A204.1 (cell line): ENCODE data around the gene DNAAF5.
"Not testable (repeated sequence)": the region's sequence is repeated elsewhere in the genome, so short reads cannot be mapped to it uniquely, and the experiment has no call there.

ENCODE experiments used
- FAIRE-seq: peaks from 2 replicates; lab custom pipeline; 2012; peaks lifted over from hg19 to GRCh38; lab: Jason Lieb, UNC

Gene DNAAF5

DNA sequence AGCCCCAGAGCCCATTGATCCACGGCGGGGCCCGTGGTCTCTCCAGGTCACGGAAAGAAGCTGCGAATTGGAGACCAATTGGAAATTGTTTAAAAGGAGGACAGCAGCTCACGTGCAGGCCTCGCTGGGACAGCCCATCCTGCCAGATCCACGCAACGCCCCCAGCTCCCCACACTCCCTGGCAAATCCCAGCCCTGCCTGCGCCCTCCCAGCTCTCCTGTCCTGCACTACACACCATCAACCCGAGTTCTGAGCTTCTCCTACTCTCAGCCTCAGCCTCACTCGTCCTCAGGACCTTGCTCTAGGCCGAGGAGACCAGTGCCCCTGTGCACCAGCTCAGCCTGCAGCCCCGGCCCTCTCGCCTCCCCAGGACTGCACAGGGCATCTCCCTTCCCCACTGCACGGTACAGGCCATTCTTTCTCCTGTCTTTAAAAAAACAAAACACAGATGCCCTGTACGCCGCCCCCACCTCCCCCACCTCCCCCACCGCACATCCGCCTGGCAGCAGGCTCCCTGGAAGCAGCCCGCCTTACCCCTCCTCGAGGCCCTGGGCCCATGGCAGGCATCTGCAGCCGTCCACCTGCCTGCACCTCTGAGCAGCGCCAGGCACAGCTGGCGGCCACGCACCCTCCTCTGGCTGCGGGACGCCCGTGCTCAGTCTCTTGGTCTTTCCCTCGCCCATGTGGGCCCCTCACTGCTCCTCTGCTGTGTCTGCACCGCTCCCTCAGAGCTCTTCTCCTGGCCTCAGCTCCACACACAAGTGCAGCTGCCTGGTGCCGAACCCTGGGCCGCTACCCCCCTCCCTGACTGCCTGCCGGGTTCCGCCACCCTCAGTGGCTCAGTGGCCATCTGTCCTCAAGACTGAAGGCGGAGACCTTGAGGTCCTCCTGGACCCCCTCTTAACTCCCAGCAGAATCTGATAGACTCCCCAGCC, 57.3 kb downstream of the DNAAF5 start:
- no peak for FAIRE-seq

DNA sequence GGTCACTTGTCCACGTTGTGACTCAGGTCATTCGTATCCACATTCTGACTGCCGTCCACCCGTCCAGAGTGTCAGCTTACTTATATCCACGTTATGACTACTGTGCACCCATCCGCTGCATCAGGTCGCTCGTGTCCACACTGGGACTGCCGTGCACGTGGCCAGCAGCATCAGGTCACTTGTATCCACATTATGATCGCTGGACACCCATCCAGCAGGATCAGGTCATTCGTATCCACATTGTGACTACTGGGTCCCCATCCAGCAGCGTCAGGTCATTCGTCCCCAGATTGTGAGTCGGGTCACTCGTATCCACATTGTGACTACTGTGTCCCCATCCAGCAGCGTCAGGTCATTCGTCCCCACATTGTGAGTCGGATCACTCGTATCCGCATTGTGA, 58.5 kb downstream of the DNAAF5 start:
- no peak for FAIRE-seq

DNA sequence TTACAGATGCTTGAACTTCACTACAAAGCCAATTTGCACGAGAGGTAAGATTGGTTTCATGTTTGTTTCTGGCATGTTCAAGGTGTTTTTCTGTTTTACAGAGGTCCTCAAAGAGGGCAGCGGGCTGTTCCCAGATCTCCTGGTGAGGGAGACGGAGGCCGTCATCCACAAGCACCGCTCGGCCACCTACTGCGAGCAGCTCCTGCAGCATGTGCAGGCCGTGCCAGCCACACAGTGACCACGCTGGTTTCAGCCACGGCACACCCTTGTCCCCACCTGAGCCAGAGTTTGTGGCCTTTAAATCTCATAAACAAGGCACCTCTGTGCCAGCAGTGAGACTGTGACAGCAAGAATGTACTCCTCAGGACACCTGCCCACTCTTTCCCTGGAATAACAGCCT, 58.9 kb downstream of the DNAAF5 start:
- no peak for FAIRE-seq

DNA sequence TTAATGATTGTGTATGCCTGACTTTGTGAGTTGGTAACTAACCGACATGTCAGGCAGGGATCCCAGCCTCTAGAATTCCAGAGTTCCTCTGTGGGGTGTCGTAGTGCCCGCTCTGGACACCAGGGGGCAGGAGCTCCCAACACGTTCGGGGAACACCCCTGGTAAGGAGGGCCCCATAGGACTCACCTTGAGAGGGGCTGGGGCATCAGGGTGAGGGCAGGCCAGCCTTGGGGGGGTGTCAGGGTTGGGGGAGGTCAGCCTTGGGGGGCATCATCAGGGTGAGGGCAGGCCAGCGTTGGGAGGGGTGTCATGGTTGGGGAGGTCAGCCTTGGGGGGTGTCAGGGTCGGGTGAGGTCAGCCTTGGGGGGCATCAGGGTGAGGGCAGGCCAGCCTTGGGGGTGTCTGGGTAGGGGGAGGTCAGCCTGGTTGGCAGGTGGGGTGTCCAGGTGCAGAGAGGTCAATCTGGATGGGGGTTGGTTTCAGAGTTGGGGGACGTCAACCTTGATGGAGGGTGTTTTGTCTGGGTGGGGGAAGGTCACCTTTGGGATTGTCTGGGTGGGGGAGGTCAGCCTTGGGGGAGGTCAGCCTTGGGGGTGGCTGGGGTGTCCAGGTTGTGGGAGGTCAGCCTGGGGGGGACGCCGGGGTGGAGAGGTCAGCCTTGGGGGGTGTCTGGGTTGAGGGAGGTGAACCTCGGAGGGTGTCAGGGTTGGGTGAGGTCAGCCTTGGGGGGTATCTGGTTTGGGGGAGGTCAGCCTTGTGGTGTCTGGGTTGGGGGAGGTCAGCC, 60.2 kb downstream of the DNAAF5 start:
- no peak for FAIRE-seq

DNA sequence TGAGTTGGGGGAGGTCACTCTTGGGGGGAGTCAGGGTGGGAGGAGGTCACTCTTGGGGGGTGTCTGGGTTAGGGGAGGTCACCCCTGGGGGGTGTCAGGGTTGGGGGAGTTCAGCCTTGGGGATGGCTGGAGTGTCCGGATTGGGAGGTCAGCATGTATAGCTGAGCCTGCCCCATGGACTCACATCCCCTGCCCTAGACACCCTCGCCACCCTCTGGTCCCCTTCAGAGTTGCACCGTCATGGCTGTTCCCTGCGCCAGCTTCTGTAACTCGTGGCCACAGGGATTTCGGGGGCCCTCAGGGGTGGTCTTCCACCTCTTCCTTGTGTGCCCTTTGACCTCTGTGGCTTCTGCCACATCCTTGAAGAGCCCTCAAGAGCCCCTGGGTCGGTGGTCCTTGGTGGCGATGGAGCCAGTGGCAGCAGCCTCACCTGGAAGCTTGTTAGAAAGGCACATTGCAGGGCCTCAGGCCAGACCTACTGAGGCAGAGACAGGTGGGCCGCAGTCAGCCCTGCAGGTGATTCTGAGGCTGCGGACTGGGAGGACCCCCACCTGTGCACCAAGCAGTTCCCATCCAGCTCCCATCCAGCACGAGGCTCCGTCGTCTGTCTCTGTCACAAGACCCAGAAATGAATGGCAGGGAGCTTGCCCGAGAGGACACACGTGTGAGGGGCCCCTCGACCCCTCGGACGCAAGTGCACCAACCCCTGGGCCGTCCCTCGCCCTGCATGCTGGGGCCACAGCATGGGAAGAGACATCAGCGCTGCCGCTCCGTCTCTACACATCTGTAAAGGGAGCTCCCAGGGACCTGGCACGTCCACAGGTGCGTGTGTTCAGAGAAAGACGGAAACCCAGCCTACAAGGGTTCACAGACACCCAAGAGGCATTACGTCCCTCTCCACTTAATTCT, 61.1 kb downstream of the DNAAF5 start:
- FAIRE-seq: no peak

DNA sequence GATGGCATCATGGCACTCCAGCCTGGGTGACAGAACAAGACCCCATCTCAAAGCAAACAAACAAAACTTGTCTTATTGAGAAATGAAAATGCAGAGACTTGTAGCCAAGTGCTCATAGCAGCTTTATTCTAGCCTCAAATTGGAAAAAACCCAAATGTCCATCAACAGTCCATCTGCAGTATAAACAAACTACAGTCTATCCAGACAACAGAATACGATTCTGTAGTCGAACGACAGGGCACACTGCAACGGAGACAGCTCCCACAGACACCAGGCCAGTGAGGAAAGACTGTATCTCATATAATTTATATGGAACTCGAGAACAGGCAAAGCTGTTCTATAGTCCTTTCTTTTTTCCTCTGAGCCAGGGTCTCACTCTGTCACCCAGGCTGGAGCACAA, 65.0 kb downstream of the DNAAF5 start:
- no peak for FAIRE-seq

DNA sequence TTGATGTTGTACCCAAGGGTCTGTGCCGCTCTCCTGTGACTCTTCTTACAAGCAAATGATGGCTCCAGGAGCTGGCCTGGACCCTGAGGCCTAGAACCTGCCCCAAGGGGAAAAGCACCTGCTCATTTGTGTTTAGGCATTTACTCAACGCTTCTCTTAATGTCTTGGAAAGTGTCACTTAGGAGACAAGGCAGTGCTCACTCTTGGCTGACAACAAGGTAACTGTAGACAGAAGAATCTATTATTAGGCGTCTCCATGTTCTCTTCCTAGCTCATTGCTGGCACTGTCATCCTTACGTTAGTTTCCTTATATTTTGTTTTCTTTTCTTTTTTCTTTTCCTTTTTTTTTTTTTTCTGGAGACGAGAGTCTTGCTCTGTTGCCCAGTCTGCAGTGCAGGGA, 67.7 kb downstream of the DNAAF5 start:
- no peak for FAIRE-seq

DNA sequence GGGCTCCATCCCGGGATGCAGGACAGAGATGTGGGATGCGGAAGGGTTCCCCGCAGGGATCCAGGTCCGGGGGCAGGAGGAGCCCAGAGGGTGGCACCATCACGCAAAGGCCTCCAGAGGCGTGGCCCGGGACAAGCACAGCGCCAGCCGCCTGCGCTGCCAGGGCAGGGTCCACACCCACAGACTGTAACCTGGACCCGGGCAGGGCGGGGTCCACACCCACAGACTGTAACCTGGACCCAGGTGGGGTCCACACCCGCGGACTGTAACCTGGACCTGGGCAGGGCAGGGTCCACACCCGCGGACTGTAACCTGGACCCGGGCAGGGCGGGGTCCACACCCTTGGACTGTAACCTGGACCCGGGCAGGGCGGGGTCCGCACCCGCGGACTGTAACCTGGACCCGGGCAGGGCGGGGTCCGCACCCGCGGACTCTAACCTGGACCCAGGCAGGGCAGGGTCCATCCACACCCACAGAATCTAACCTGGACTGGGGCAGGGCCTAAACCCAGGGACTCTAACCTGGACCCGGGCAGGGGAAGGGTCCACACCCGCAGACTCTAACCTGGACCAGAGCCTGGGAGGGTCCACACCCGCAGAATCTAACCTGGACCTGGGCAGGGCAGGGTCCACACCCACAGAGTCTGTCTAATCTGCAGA, 68.3 kb downstream of the DNAAF5 start:
- FAIRE-seq: no peak

DNA sequence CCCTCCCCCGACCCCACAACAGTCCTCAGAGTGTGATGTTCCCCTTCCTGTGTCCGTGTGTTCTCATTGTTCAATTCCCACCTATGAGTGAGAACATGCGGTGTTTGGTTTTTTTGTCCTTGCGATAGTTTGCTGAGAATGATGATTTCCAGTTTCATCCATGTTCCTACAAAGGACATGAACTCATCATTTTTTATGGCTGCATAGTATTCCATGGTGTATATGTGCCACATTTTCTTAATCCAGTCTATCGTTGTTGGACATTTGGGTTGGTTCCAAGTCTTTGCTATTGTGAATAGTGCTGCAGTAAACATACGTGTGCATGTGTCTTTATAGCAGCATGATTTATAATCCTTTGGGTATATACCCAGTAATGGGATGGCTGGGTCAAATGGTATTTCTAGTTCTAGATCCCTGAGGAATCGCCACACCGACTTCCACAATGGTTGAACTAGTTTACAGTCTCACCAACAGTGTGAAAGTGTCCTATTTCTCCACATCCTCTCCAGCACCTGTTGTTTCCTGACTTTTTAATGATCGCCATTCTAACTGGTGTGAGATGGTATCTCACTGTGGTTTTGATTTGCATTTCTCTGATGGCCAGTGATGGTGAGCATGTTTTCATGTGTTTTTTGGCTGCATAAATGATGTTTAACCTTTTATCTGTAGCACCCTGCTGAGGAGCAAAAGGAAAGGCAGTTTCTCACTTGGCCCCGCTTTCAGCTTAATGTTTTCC, 70.1 kb downstream of the DNAAF5 start:
- FAIRE-seq: not testable (repeated sequence)

DNA sequence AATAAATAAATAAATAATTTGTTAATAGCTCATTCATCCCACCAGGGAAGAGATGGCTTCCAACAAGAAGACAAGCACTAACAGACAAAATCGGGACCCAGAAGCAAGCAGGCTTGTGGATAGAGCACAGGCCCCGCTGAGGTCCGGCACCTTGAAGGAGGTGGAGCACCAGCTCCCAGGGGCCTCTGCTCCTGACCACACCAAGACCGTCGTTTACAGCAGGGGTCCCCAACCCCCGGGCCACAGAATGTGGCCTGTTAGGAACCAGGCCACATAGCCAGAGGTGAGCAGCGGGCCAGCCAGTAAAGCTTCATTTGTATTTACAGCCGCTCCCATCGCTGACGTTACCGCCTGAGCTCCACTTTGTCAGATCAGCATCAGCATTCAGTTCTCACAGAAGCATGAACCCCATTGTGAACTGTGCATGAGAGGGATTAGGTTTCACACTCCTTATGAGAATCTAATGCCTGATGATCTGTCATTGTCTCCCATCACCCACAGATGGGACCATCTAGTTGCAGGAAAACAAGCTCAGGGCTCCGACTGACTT, 72.5 kb downstream of the DNAAF5 start:
- no peak for FAIRE-seq

DNA sequence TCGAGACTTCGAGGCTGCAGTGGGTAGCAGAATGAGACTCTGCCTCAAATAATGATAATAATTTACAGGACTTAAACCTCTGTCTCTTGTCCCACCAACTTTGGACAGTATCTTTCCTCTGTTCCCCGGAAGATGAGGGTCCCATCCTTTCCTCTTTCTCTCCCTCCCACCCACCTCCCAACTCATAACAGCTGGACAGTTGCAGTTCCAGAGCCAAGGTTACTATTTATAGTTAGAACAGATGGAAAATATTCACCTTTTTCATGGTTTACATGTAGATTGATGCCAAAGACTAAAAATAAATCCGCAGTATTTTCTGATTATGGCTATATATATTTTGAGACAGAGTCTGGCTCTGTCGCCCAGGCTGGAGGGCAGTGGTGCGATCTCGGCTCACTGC, 74.2 kb downstream of the DNAAF5 start:
- no peak for FAIRE-seq

DNA sequence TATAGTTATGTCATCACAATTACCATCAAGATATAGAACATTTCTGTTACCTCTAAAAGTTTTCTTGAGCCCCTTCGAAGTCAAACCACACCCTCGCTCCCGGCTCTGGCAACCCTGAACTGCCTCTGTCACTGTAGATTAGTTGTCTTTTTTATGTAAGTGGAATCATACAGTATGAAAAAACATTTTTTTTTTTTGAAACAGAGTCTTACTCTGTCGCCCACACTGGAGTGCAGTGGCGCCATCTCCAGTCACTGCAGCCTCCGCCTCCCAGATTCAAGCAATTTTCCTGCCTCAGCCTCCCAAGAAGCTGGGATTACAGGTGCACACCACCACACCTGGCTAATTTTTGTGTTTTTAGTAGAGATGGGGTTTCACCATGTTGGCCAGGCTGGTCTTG, 74.9 kb downstream of the DNAAF5 start:
- not testable (repeated sequence) for FAIRE-seq

DNA sequence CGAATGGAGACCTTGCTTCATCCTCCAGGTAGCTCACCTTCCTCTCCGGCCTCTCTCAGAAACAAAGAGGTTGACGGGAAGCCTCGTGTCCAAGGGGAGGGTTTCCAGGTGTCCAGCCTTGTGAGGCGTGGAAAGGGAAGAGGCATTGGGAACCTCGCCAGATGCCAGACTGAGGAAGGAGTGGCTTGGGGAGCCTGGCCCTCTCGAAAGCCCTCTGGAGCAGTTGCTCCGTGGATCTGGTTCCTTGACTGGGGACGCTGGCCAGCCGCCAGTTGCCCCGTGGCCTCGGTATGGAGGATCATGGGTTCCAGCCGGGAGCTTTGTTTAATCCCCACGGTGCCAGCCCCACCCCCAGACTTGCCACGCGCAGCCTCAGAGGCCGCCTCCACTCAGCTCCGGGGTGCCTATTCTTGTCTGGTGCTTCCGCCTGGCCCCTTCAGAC, 75.5 kb downstream of the DNAAF5 start:
- no peak for FAIRE-seq

DNA sequence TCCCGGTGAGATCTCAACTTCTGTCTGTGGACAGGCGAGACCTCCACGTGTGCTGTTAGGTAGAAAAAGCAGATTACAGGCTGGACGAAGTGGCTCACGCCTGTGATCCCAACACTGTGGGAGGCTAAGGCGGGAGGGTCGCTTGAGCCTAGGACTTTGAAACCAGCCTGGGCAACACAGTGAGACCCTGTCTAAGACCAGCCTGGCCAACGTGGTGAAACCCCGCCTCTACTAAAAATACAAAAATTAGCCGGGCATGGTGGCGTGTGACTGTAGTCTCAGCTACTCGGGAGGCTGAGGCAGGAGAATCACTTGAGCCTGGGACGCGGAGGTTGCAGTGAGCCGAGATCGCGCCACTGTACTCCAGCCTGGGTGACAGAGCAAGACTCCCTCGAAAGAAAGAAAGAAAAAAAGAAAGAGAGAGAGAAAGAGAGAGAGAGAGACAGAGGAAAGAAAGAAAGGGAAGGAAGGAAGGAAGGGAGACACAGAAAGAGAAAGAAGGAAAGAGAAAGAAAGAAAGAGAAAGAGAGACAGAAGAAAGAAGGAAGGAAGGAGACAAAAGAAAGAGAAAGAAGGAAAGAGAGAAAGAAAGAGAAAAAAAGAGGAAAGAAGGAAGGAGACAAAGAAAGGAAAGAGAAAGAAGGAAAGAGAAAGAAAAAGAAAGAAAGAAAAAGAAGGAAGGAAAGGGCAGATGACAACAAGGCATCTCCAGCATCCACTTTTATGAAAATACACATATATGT, 76.2 kb downstream of the DNAAF5 start:
- FAIRE-seq: no peak

DNA sequence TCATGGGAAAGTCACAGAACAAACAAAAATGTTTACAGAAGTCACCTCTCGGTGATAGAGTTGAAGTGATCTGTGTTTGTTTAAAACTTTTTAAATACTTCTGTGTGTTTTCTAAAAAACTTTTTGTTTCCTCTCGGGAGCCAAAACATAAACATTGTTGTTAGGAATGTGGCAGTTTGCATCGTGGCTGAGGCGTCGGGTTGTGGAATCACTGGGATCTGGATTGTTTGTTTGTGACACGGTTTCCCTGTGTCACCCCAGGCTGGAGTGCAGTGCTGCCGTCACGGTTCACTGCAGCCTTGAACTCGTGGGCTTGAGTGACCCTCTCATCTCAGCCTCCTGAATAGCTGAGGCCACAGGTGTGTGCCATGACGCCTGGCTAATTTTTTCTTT, 76.7 kb downstream of the DNAAF5 start:
- FAIRE-seq: no peak

DNA sequence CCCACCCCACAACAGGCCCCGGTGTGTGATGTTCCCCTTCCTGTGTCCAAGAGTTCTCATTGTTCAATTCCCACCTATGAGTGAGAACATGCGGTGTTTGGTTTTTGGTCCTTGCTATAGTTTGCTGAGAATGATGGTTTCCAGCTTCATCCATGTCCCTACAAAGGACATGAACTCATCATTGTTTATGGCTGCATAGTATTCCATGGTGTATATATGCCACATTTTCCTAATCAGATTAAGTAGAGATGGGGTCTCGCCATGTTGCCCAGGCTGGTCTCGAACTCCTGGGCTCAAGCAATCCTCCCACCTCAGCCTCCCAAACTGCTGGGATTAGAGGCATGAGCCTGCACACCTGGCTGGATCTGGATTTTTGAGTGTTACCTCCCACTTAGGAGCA, 77.3 kb downstream of the DNAAF5 start:
- FAIRE-seq: not testable (repeated sequence)

DNA sequence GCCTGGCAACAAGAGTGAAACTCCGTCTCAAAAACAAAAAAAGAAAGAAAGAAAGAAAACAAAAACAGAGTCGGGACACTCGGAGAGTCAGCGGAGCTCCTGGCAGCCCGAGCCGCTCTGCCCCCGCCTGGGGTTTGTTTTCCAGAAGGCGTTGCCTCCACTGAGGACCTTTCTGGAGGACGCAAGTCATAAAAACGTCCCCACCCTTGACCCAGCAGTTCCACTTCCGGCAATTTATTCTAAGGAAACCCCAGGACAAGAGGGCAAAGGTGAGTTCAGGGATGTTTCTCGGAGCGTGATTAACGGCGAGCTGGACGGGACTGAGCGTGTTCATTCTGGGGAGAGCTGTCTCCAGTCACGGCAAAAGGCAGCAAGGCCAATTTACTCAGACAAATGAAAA, 78.8 kb downstream of the DNAAF5 start:
- FAIRE-seq: no peak

DNA sequence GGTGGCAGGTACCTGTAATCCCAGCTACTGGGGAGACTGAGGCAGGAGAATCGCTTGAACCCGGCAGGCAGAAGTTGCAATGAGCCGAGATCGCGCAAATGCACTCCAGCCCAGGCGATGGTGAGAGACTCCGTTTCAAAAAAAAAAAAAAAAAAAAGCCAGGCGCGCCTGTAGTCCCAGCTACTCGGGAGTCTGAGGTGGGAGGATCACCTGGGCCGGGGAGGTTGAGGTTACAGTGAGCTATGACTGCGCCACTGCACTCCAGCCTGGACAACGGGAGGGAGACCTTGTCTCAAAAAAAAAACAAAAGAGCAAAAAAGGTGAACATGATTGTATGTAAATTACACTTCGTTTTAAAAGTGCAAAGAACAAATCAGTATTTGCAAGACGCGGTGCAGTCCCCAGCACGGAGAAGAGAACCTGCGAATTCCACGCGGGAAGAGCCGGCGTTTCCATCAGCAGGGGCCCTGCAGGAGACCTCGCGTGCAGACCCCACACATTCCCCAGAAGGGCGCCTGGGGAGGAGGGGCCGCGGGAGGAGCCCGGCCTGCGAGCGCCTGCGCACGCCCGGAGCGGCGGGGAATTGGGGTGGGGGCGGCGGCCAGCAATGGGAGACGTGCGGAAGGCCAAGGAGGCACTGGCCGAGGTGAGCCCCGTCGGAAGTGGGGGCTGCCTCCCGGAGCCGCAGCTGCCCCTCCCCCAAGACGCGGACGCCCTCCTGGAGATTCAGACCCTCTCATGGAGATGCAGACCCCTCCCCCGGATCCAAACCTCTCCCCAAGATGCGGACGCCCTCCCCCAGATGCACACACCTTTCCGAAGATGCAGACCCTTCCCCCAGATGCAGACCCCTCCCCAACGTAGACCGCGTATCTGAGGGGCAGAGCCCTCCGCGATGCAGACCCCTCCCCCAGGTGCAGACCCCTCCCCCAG, 89.1 kb downstream of the DNAAF5 start:
- no peak for FAIRE-seq

DNA sequence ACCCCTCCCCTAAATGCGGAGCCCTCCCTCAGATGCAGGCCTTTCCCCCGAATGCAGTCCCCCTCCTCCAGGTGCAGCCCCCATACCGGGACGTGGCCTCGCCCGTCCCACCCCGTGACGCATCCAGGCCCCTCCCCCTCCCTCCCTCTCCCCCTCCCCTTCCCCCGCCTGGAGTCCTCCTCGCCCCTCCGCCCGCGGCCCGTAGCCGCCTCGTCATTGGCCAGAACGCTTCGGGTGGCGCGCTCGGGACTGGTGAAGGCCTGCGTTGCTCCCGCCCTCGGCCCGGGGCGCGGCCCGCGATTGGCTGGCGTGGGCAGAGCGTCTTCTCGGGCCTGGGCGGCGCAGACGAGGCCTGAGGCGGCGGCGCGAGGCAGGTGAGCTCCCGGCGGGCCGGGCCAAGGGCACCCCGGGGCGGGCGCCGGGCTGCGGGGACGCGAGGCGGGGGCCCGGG, 89.8 kb downstream of the DNAAF5 start:
- FAIRE-seq: no peak
